GM18499 (cell line): Measurements from ENCODE around the gene PTPRC.
A peak's percentile ranks its signal among the peaks of the same experiment; 100 is the strongest.
"Not testable (repeated sequence)": the region's sequence is repeated elsewhere in the genome, so short reads cannot be mapped to it uniquely, and the experiment has no call there.

Experiments used
- ATAC-seq: cut with Tn5 transposase; IDR thresholded peaks from one replicate; pipeline ENCODE4 v1.9.1; 2021; ENCODE audit warnings: moderate number of reproducible peaks; ENCODE audit not compliant: insufficient read depth, unreplicated experiment

PTPRC gene

GRCh38 chr1:198638894-198639635, at the start of gene PTPRC:
Gene PTPRC (plus strand): TSS chr1:198639040. CDS start chr1:198639269, 229 bp downstream.
- peak; percentile 74 for ATAC-seq

GRCh38 chr1:198590454-198590853, 48.4 kb upstream of the PTPRC start:
- no peak for ATAC-seq

GRCh38 chr1:198595765-198596164, 43.1 kb upstream of the PTPRC start:
- no peak for ATAC-seq

GRCh38 chr1:198597690-198598430, 41.0 kb upstream of the PTPRC start:
- ATAC-seq = no peak

- peak; percentile 54 for ATAC-seq
Measured at GRCh38 chr1:198598796-198599321, 40.0 kb upstream of the PTPRC start.

GRCh38 chr1:198599749-198600148, 39.1 kb upstream of the PTPRC start:
- no peak for ATAC-seq

- no peak for ATAC-seq
Measured at GRCh38 chr1:198600906-198601305, 37.9 kb upstream of the PTPRC start.

GRCh38 chr1:198601310-198601709, 37.5 kb upstream of the PTPRC start:
- ATAC-seq = not testable (repeated sequence)

- ATAC-seq = no peak
Measured at GRCh38 chr1:198601936-198602889, 36.6 kb upstream of the PTPRC start.

- ATAC-seq = no peak
Measured at GRCh38 chr1:198604975-198605374, 33.9 kb upstream of the PTPRC start.

GRCh38 chr1:198605406-198605805, 33.4 kb upstream of the PTPRC start:
- no peak for ATAC-seq

GRCh38 chr1:198606020-198606438, 32.8 kb upstream of the PTPRC start:
- no peak for ATAC-seq

- ATAC-seq = no peak
Measured at GRCh38 chr1:198607714-198608113, 31.1 kb upstream of the PTPRC start.

- no peak for ATAC-seq
Measured at GRCh38 chr1:198610362-198610761, 28.5 kb upstream of the PTPRC start.

GRCh38 chr1:198611219-198611618, 27.6 kb upstream of the PTPRC start:
- ATAC-seq = no peak

GRCh38 chr1:198612471-198613260, 26.2 kb upstream of the PTPRC start:
- no peak for ATAC-seq

- no peak for ATAC-seq
Measured at GRCh38 chr1:198617406-198617805, 21.4 kb upstream of the PTPRC start.

GRCh38 chr1:198619375-198620140, 19.3 kb upstream of the PTPRC start:
- ATAC-seq = no peak

GRCh38 chr1:198620218-198620617, 18.6 kb upstream of the PTPRC start:
- no peak for ATAC-seq
